Measurements from ENCODE around the gene SPINDOC. TPM values are rescaled to one million over a fixed set of nuclear protein-coding genes. Genes with fewer than 3 reads are reported as not detected.

Gene SPINDOC
- polyA plus RNA-seq, 1 donor (not counting 4 experiments of a cell fraction or from before 2014, with no cell fraction given), result 8.1 TPM

- Histone ChIP-seq H3K27me3 (ENCODE audit: control insufficient read depth, extremely low read depth, insufficient read depth, low read length) (no peaks in the 10 kb centered on the region), H3K36me3 (ENCODE audit: control insufficient read depth in 2 of 2, extremely low read depth in 1 of 2, insufficient read depth in 2 of 2, low read length in 2 of 2) (peaks cover 6 to 22% of the 10 kb centered on the region in 2 experiments), H4K20me1 (ENCODE audit: control insufficient read depth, extremely low read depth, insufficient read depth, low read length) (peaks cover 40% of the 10 kb centered on the region), H3K4me2 (ENCODE audit: control insufficient read depth, extremely low read depth, insufficient read depth, low read depth, low read length) (peak overlapping the region; percentile 39), H3K27ac (ENCODE audit: control insufficient read depth, insufficient read depth, low read length) (peak overlapping the region; percentile 61), H2AFZ (ENCODE audit: control insufficient read depth, low read length) (no peak overlapping the region), H3K4me1 (ENCODE audit: control insufficient read depth, extremely low read depth, insufficient read depth, low read length) (peaks cover 48% of the 10 kb centered on the region), H3K79me2 (ENCODE audit: control insufficient read depth, insufficient read depth, low read length) (peaks cover 93% of the 10 kb centered on the region), H3K9me1 (ENCODE audit: control insufficient read depth, extremely low read depth, insufficient read depth, low read length) (peaks cover 12% of the 10 kb centered on the region), H3K9ac (ENCODE audit: control insufficient read depth, extremely low read depth, insufficient read depth, low read length) (no peak overlapping the region), H3K9me3 (ENCODE audit: control insufficient read depth, low read depth, low read length) (no peaks in the 10 kb centered on the region), H3K4me3 (ENCODE audit: control insufficient read depth in 2 of 3, extremely low read depth in 1 of 3, insufficient read depth in 2 of 3, low read depth in 1 of 3, low read length in 3 of 3) (no peak overlapping the region)
- TF ChIP-seq EZH2 (IDR thresholded peaks at IDR 0.05; ENCODE audit: low read length) (no peak), CTCF (optimal IDR thresholded peaks at IDR 0.05 in 1 of 3, IDR thresholded peaks at IDR 0.05 in 1 of 3, conservative IDR thresholded peaks at IDR 0.05 in 1 of 3; ENCODE audit: extremely low read depth in 1 of 3, insufficient read depth in 2 of 3, low read length in 3 of 3) (no peak)
- dilution Hi-C loops (cut with MboI; ENCODE audit: extremely low pct_ligation_motif_present, low sequenced_read_pairs), result no loop called here
- DNase-seq (ENCODE audit: low read depth, low spot score), result no peak
- FAIRE-seq, result no peak
Observed at GRCh38 chr11:63844836-63845235, 31.6 kb downstream of the SPINDOC start.

- Histone ChIP-seq H3K79me2 (ENCODE audit: control insufficient read depth, insufficient read depth, low read length) (peaks cover 91% of the 10 kb centered on the region), H3K9me1 (ENCODE audit: control insufficient read depth, extremely low read depth, insufficient read depth, low read length) (peaks cover 12% of the 10 kb centered on the region), H3K9me3 (ENCODE audit: control insufficient read depth, low read depth, low read length) (no peaks in the 10 kb centered on the region), H3K9ac (ENCODE audit: control insufficient read depth, extremely low read depth, insufficient read depth, low read length) (no peak overlapping the region), H3K27ac (ENCODE audit: control insufficient read depth, insufficient read depth, low read length) (peak overlapping the region; percentile 61), H3K36me3 (ENCODE audit: control insufficient read depth in 2 of 2, extremely low read depth in 1 of 2, insufficient read depth in 2 of 2, low read length in 2 of 2) (peaks cover 6 to 22% of the 10 kb centered on the region in 2 experiments), H3K4me3 (ENCODE audit: control insufficient read depth in 2 of 3, extremely low read depth in 1 of 3, insufficient read depth in 2 of 3, low read depth in 1 of 3, low read length in 3 of 3) (no peak overlapping the region), H3K4me2 (ENCODE audit: control insufficient read depth, extremely low read depth, insufficient read depth, low read depth, low read length) (peak overlapping the region; percentile 39), H4K20me1 (ENCODE audit: control insufficient read depth, extremely low read depth, insufficient read depth, low read length) (peaks cover 35% of the 10 kb centered on the region), H2AFZ (ENCODE audit: control insufficient read depth, low read length) (no peak overlapping the region), H3K4me1 (ENCODE audit: control insufficient read depth, extremely low read depth, insufficient read depth, low read length) (peaks cover 48% of the 10 kb centered on the region), H3K27me3 (ENCODE audit: control insufficient read depth, extremely low read depth, insufficient read depth, low read length) (no peaks in the 10 kb centered on the region)
- no peak for DNase-seq (ENCODE audit: low read depth, low spot score)
- no peak for TF ChIP-seq EZH2 (IDR thresholded peaks at IDR 0.05; ENCODE audit: low read length)
- FAIRE-seq, result peak; percentile 67
- dilution Hi-C loops (cut with MboI; ENCODE audit: extremely low pct_ligation_motif_present, low sequenced_read_pairs), result no loop called here
Observed at GRCh38 chr11:63845303-63845702, 32.0 kb downstream of the SPINDOC start.

GRCh38 chr11:63845911-63846310 is 32.7 kb downstream of the SPINDOC start:
- no peak overlapping the region for H3K4me2 ChIP-seq (ENCODE audit: control insufficient read depth, extremely low read depth, insufficient read depth, low read depth, low read length)
- H3K9ac ChIP-seq (ENCODE audit: control insufficient read depth, extremely low read depth, insufficient read depth, low read length), result no peak overlapping the region
- peaks cover 42% of the 10 kb centered on the region for H3K4me1 ChIP-seq (ENCODE audit: control insufficient read depth, extremely low read depth, insufficient read depth, low read length)
- TF ChIP-seq CTCF (optimal IDR thresholded peaks at IDR 0.05 in 1 of 3, IDR thresholded peaks at IDR 0.05 in 1 of 3, conservative IDR thresholded peaks at IDR 0.05 in 1 of 3; ENCODE audit: extremely low read depth in 1 of 3, insufficient read depth in 2 of 3, low read length in 3 of 3), result no peak
- no peak for TF ChIP-seq EZH2 (IDR thresholded peaks at IDR 0.05; ENCODE audit: low read length)
- H3K36me3 ChIP-seq (ENCODE audit: control insufficient read depth in 2 of 2, extremely low read depth in 1 of 2, insufficient read depth in 2 of 2, low read length in 2 of 2), result peaks cover 6 to 27% of the 10 kb centered on the region in 2 experiments
- no peak overlapping the region for H3K4me3 ChIP-seq (ENCODE audit: control insufficient read depth in 2 of 3, extremely low read depth in 1 of 3, insufficient read depth in 2 of 3, low read depth in 1 of 3, low read length in 3 of 3)
- peaks cover 12% of the 10 kb centered on the region for H3K9me1 ChIP-seq (ENCODE audit: control insufficient read depth, extremely low read depth, insufficient read depth, low read length)
- dilution Hi-C loops (cut with MboI; ENCODE audit: extremely low pct_ligation_motif_present, low sequenced_read_pairs), result no loop called here
- no peak for DNase-seq (ENCODE audit: low read depth, low spot score)
- no peak overlapping the region for H2AFZ ChIP-seq (ENCODE audit: control insufficient read depth, low read length)
- H3K27me3 ChIP-seq (ENCODE audit: control insufficient read depth, extremely low read depth, insufficient read depth, low read length), result no peaks in the 10 kb centered on the region
- H4K20me1 ChIP-seq (ENCODE audit: control insufficient read depth, extremely low read depth, insufficient read depth, low read length), result peaks cover 29% of the 10 kb centered on the region
- no peaks in the 10 kb centered on the region for H3K9me3 ChIP-seq (ENCODE audit: control insufficient read depth, low read depth, low read length)
- H3K27ac ChIP-seq (ENCODE audit: control insufficient read depth, insufficient read depth, low read length), result peak overlapping the region; percentile 61
- H3K79me2 ChIP-seq (ENCODE audit: control insufficient read depth, insufficient read depth, low read length), result peaks cover 91% of the 10 kb centered on the region
- no peak for FAIRE-seq

All from keratinocyte (primary cell).